Liver (tissue), 9 donors: Measurements from ENCODE around the gene NUP205. TPM values are rescaled to one million over a fixed set of nuclear protein-coding genes. Genes with fewer than 3 reads are reported as not detected.
"Not testable (repeated sequence)": the region's sequence is repeated elsewhere in the genome, so short reads cannot be mapped to it uniquely, and the experiment has no call there.

ENCODE experiments used
- DNase-seq: peaks from one replicate; pipeline ENCODE4 v3.0.0-alpha.2; 2017; ENCODE audit warnings: low spot score
- H3K27ac ChIP-seq, 2 donors: one replicate each; pipeline ENCODE4 v1.7.0; 2013; ENCODE audit warnings: inconsistent platforms in 2 of 2, low read length in 2 of 2, control low read depth in 1 of 2, low read depth in 1 of 2, mild to moderate bottlenecking in 1 of 2
- H3K27me3 ChIP-seq, 4 donors: one replicate each; pipeline versions ENCODE4 v1.6.1 to v1.7.0; 2013; ENCODE audit warnings: low read length in 3 of 4, inconsistent platforms in 1 of 4, mild to moderate bottlenecking in 1 of 4, moderate library complexity in 1 of 4; ENCODE audit not compliant: control insufficient read depth in 4 of 4, insufficient read depth in 4 of 4
- H3K36me3 ChIP-seq, 4 donors: one replicate each; pipeline versions ENCODE4 v1.6.1 to v1.7.0; 2013; ENCODE audit warnings: low read length in 3 of 4, mild to moderate bottlenecking in 3 of 4, low read depth in 1 of 4, moderate library complexity in 1 of 4; ENCODE audit not compliant: control insufficient read depth in 4 of 4, insufficient read depth in 3 of 4
- H3K4me1 ChIP-seq, 4 donors: one replicate each; pipeline versions ENCODE4 v1.6.1 to v1.7.0; 2013; ENCODE audit warnings: low read length in 3 of 4, mild to moderate bottlenecking in 3 of 4, moderate library complexity in 1 of 4; ENCODE audit not compliant: control insufficient read depth in 4 of 4, insufficient read depth in 4 of 4
- H3K4me3 ChIP-seq, 3 donors: one replicate each; pipeline versions ENCODE4 v1.6.1 to v1.7.0; 2013; ENCODE audit warnings: low read length in 3 of 3, control low read depth in 1 of 3, low read depth in 1 of 3, mild to moderate bottlenecking in 1 of 3
- H3K9ac ChIP-seq, 2 donors: one replicate each; pipeline ENCODE4 v1.7.0; 2013; ENCODE audit warnings: low read length in 2 of 2, mild to moderate bottlenecking in 2 of 2, moderate library complexity in 2 of 2, control low read depth in 1 of 2, low read depth in 1 of 2
- H3K9me3 ChIP-seq, 4 donors: one replicate each; pipeline versions ENCODE4 v1.6.1 to v1.7.0; 2013; ENCODE audit warnings: low read length in 3 of 4; ENCODE audit not compliant: control insufficient read depth in 4 of 4
- ATF3 ChIP-seq: IDR thresholded peaks from 2 replicates; pipeline ENCODE4 v1.6.1; 2016; ENCODE audit warnings: antibody characterized with exemption
- EGR1 ChIP-seq, 2 donors: IDR thresholded peaks; 2 replicates each; pipeline ENCODE4 v1.6.1; 2016 to 2018; ENCODE audit warnings: antibody characterized with exemption in 2 of 2, low read depth in 2 of 2
- GABPA ChIP-seq, 2 donors: IDR thresholded peaks in 1 of 2; conservative IDR thresholded peaks in 1 of 2; 2 replicates each; pipeline ENCODE4 v1.6.1; 2016; ENCODE audit warnings: antibody characterized with exemption in 2 of 2, mild to moderate bottlenecking in 1 of 2, moderate library complexity in 1 of 2
- HNF4G ChIP-seq: IDR thresholded peaks from 2 replicates; pipeline ENCODE4 v1.6.1; 2016; ENCODE audit warnings: antibody characterized with exemption
- MAX ChIP-seq: IDR thresholded peaks from 2 replicates; pipeline ENCODE4 v1.6.1; 2016; ENCODE audit warnings: antibody characterized with exemption
- NR2F2 ChIP-seq: IDR thresholded peaks from 2 replicates; pipeline ENCODE4 v1.6.1; 2016; ENCODE audit warnings: antibody characterized with exemption
- RAD21 ChIP-seq, 2 donors: IDR thresholded peaks; 2 replicates each; pipeline ENCODE4 v1.6.1; 2016; ENCODE audit warnings: antibody characterized with exemption in 2 of 2, mild to moderate bottlenecking in 2 of 2
- REST ChIP-seq: IDR thresholded peaks from 2 replicates; pipeline ENCODE4 v1.6.1; 2016; ENCODE audit warnings: antibody characterized with exemption, mild to moderate bottlenecking
- RXRA ChIP-seq, 2 donors: IDR thresholded peaks; 2 replicates each; pipeline ENCODE4 v1.6.1; 2017 to 2018; ENCODE audit warnings: antibody characterized with exemption in 2 of 2, mild to moderate bottlenecking in 1 of 2
- TAF1 ChIP-seq: conservative IDR thresholded peaks from 2 replicates; pipeline ENCODE4 v1.6.1; 2016; ENCODE audit warnings: antibody characterized with exemption, mild to moderate bottlenecking
- YY1 ChIP-seq: IDR thresholded peaks from 2 replicates; pipeline ENCODE4 v1.6.1; 2016; ENCODE audit warnings: antibody characterized with exemption, mild to moderate bottlenecking
- WGBS: extraction: QIAGEN DNeasy Blood & Tissue Kit; methylation state at CpG from one replicate; pipeline ENCODE4 v1.1.7; 2013; 5-methylcytosine and 5-hydroxymethylcytosine counted together
- polyA plus RNA-seq, 2 donors: library from polyadenylated mRNA; stranded (reverse) in 1 of 2; unstranded in 1 of 2; fragments of 200-250 nt in 1 of 2; fragments of >200 nt in 1 of 2; fragmentation: Nextera tagmentation in 1 of 2; extraction: Ambion mirVana in 1 of 2; gene quantifications; one replicate each; pipeline versions ENCODE4 v1.2.1 to v1.2.3, GENCODE V29; 2013 to 2015
- total RNA-seq, 2 donors: library from RNA; depleted of rRNA; stranded (reverse); fragments of >200 nt; gene quantifications; one replicate each; pipeline ENCODE4 v1.2.3, GENCODE V29; 2014
- donor health status: healthy.
- donor health status: healthy.
- donor health status: healthy.
- donor health status: healthy.
- donor health status: healthy.

Gene NUP205
- total and polyA plus RNA-seq, 4 donors = 6.3 to 27.8 (median 12.0) TPM

GRCh38 chr7:135667626-135668025 lies 109.9 kb downstream of the NUP205 start:
- not testable (repeated sequence) for H3K36me3 ChIP-seq, H3K27ac ChIP-seq, H3K4me3 ChIP-seq, H3K9me3 ChIP-seq, H3K27me3 ChIP-seq, H3K9ac ChIP-seq, DNase-seq, H3K4me1 ChIP-seq
- WGBS = 99% methylated on average over 1 of the region's 1 CpG

GRCh38 chr7:135668852-135669395 lies 111.2 kb downstream of the NUP205 start:
- not testable (repeated sequence) for H3K27ac ChIP-seq, H3K36me3 ChIP-seq, H3K9me3 ChIP-seq, H3K27me3 ChIP-seq, H3K4me1 ChIP-seq, DNase-seq, H3K9ac ChIP-seq, H3K4me3 ChIP-seq
- 73% methylated on average over 6 of the region's 6 CpGs for WGBS

GRCh38 chr7:135669774-135670173 lies 112.1 kb downstream of the NUP205 start:
- no peak overlapping the region for H3K4me3 ChIP-seq
- DNase-seq = no peak
- TF ChIP-seq ATF3 (no peak), MAX (no peak), EGR1 (IDR thresholded peaks at IDR 0.05; ENCODE audit: low read depth in 2 of 2) (no peak), REST (no peak), RXRA (IDR thresholded peaks at IDR 0.05) (no peak), HNF4G (no peak), RAD21 (IDR thresholded peaks at IDR 0.05) (no peak), NR2F2 (no peak), GABPA (IDR thresholded peaks at IDR 0.05 in 1 of 2, conservative IDR thresholded peaks at IDR 0.05 in 1 of 2) (no peak), YY1 (no peak), TAF1 (no peak)
- peaks cover 0 to 3% (median 0%) of the 10 kb centered on the region in 4 donors for H3K36me3 ChIP-seq
- H3K9me3 ChIP-seq = no peaks in the 10 kb centered on the region
- no peak overlapping the region for H3K27ac ChIP-seq
- no peaks in the 10 kb centered on the region for H3K27me3 ChIP-seq
- no peak overlapping the region for H3K9ac ChIP-seq
- WGBS = 90% methylated on average over 1 of the region's 1 CpG
- peaks cover 0 to 1% (median 0%) of the 10 kb centered on the region in 4 donors for H3K4me1 ChIP-seq
